GM12873 (cell line): ENCODE data around the gene GAB2.

Source experiments
- TF ChIP-seq, protein P1 (sequence below): IDR thresholded peaks from 2 replicates; pipeline ENCODE4 v1.5.1; 2012; ENCODE audit warnings: low read depth, mild to moderate bottlenecking, moderate library complexity, low read length, control low read depth; ENCODE audit not compliant: insufficient read depth; ENCODE audit errors: missing control alignments

GAB2 gene

DNA sequence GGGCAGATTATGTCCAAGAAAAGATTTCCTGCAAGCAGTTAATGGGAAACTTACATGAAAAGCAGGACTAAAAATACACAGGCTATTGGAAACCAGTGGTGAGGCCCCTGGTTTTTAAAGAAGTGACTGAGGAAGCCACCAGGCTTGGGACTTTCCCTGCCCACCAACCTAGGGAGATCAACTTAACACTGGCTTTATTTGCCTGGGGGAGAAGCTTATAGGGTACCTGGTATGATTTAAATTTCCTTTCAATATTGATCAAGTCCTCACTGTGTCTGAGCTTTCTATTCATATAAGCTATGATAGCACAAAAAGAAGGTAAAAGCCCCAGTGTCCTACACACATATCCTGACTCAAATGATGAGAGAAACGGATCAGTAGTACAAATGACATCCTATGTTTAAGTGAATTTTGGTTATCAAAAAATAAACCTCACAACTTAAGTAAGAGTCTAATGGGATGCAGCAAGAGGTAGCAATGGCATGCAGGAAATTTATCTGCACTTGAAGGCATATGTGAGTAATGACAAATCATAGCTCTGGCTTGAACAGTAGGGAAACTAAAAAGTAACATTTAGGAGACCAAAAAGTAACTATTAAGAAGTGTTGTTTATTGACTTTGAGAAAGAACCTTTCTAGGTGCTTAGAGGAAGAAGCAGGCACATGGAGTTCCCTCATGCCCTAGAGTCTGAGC, 85.3 kb downstream of the GAB2 start:
- TF ChIP-seq, protein P1, sequence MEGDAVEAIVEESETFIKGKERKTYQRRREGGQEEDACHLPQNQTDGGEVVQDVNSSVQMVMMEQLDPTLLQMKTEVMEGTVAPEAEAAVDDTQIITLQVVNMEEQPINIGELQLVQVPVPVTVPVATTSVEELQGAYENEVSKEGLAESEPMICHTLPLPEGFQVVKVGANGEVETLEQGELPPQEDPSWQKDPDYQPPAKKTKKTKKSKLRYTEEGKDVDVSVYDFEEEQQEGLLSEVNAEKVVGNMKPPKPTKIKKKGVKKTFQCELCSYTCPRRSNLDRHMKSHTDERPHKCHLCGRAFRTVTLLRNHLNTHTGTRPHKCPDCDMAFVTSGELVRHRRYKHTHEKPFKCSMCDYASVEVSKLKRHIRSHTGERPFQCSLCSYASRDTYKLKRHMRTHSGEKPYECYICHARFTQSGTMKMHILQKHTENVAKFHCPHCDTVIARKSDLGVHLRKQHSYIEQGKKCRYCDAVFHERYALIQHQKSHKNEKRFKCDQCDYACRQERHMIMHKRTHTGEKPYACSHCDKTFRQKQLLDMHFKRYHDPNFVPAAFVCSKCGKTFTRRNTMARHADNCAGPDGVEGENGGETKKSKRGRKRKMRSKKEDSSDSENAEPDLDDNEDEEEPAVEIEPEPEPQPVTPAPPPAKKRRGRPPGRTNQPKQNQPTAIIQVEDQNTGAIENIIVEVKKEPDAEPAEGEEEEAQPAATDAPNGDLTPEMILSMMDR: no peak

DNA sequence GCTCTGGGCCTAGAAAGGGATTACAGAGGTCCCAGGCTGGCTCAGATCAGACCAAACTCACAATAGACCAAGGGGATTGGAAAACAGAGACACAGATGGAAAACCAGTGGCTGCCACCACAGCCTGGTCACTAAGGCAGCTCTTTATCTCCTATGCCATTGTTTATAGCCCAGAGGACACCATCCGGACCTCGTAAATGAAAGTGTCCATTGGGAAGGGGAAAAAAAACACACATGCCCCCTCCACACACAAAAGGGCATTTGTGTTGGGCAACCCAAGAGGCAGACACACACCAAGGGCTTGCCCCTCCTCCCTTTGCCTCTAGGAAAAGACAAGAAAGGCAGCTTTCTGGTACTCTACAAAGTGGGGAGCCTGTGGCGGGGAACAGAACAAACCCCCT, 85.9 kb downstream of the GAB2 start:
- TF ChIP-seq, protein P1: no peak

DNA sequence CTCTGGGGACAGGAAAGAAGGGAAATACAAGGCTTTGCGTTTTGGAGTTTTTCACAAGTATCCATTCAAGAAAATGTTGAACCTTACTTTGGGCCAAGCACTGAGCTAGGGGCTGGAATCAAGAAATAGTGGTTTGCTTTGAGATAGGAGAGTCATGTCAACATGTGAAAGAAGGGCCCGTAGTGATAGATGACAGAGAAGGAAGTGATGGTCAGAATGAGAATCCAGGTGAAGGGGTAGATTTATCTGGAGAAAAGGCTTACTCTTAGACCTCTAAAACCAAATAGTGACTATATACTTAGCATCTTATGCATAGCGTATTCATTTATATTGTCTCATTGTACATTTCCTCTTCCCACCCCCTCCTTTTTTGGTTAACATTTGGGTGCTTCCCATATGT, 87.3 kb downstream of the GAB2 start:
- TF ChIP-seq, protein P1: no peak

DNA sequence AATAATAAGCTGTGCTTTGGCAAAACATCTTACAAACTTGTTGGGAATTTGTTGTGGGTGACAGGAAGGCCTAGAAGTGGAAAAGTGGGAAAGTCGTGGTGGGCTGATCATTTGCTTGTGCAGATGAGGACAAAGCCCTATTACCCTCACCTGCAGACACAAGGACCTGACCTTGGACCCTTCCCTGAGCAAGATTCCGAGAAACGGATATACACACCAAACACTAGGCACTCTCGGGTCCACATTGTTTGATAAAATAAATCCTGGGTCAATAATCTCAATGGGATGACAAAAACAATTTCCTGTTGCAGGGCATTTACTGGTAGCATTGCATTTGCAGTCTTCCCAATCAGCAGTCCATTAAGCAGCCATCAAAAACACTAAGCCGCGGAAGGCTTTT, 89.7 kb downstream of the GAB2 start:
- TF ChIP-seq, protein P1: no peak

DNA sequence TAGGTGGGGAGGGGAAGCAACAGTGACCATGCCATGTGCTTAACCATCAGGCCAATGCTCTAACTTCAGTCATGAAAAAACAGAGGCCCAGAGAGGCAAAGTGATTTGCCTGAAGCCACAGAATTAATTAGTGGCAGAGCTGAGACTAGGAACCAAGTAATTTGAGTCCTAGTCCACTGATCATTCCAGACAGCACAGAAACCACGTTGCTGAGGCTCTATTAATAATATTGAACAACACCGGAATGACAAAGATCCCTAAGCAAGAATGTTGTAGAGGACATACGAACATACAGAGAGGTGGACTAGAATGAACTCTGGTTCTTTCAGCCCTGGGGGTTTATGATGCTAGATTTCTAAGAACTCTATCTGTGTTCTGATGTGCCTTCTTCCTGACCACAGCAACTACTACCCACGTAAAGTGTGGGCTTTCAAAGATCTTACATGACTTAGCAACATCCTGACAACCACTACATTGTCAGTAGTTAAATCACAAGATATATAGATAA, 92.3 kb downstream of the GAB2 start:
- TF ChIP-seq, protein P1: no peak

DNA sequence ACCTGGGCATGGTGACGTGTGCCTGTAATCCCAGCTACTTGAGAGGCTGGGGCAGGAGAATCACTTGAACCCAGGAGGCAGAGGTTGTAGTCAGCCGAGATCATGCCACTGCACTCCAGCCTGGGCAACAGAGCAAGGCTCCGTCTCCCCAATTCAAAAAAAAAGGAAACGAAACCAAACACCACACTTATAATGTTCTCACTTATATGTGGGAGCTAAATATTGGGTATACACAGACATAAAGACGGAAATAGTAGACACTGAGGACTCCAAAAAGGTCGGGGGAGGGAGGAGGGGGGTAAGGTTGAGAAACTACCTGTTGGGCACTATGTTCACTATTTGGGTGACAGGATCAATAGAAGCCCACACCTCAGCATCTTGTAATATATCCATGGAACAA, 94.3 kb downstream of the GAB2 start:
- TF ChIP-seq, protein P1: no peak

DNA sequence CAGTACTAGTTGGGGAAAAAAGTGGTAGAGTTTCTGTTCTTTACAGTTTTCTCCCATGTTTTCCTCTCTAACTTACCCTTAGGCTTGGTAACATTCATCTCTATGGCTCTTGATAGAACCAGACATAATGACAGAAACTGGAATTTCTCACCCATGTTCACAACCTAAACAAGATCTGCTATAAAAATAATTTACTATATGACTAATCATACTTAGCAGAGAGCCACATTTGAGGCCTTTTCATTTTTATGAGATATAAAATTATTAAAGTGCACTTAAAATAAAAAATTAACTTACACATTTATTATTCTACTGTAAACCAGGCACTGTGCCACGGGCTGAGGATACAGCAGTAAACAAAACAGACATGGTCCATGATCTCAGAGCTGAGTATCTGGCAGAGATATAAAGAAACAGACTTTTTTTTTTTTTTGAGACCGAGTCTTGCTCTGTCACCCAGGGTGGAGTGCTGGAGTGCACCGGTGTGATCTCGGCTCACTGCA, 98.1 kb downstream of the GAB2 start:
- TF ChIP-seq, protein P1: no peak
